ENCODE data around the gene MFSD6L. TPM values are rescaled to one million over a fixed set of nuclear protein-coding genes. Genes with fewer than 3 reads are reported as not detected.

MFSD6L gene
- total and polyA plus RNA-seq, 12 donors, result 0.06 to 0.24 (median 0.13) TPM; not detected in 7

GRCh38 chr17:8776881-8777280 is 22.3 kb downstream of the MFSD6L start:
- TF ChIP-seq POLR2A (IDR thresholded peaks at IDR 0.05) (no peak), CTCF (IDR thresholded peaks at IDR 0.05) (no peak)
- no peak for DNase-seq
- H3K36me3 ChIP-seq (replicated peaks in 1 of 2), result no peaks in the 10 kb centered on the region
- no peaks in the 10 kb centered on the region for H3K9me3 ChIP-seq (replicated peaks in 1 of 3)
- no peak overlapping the region for H3K27ac ChIP-seq
- no peaks in the 10 kb centered on the region for H3K27me3 ChIP-seq
- intact Hi-C loops (cut with DNase I), result no loop called here
- H3K4me3 ChIP-seq, result no peak overlapping the region
- 46 to 78% (median 52%) methylated on average over 1 of the region's 1 CpG for WGBS, 4 donors
- peaks cover 0 to 5% of the 10 kb centered on the region in 2 donors for H3K4me1 ChIP-seq (replicated peaks in 1 of 2)

- no peaks in the 10 kb centered on the region for H3K36me3 ChIP-seq (replicated peaks in 1 of 2)
- intact Hi-C loops (cut with DNase I), result no loop called here
- peaks cover 0 to 5% of the 10 kb centered on the region in 2 donors for H3K4me1 ChIP-seq (replicated peaks in 1 of 2)
- H3K9me3 ChIP-seq (replicated peaks in 1 of 3), result no peaks in the 10 kb centered on the region
- no peak overlapping the region for H3K27ac ChIP-seq
- no peak overlapping the region for H3K4me3 ChIP-seq
- H3K27me3 ChIP-seq, result no peaks in the 10 kb centered on the region
- TF ChIP-seq CTCF (IDR thresholded peaks at IDR 0.05) (no peak), POLR2A (IDR thresholded peaks at IDR 0.05) (no peak)
- no peak for DNase-seq
These were observed 22.9 kb downstream of the MFSD6L start for GRCh38 chr17:8776248-8776647.

- Histone ChIP-seq H3K4me3 (no peak overlapping the region), H3K27me3 (no peaks in the 10 kb centered on the region), H3K9me3 (replicated peaks in 1 of 3) (no peaks in the 10 kb centered on the region), H3K27ac (no peak overlapping the region), H3K36me3 (replicated peaks in 1 of 2) (no peaks in the 10 kb centered on the region), H3K4me1 (replicated peaks in 1 of 2) (no peaks in the 10 kb centered on the region)
- no peak for DNase-seq
- intact Hi-C loops (cut with DNase I), result no loop called here
- WGBS, 4 donors, result 69 to 78% (median 76%) methylated on average over 2 of the region's 2 CpGs
- no peak for TF ChIP-seq CTCF (IDR thresholded peaks at IDR 0.05)
- no peak for TF ChIP-seq POLR2A (IDR thresholded peaks at IDR 0.05)
These were observed 32.4 kb downstream of the MFSD6L start for GRCh38 chr17:8766731-8767130.

GRCh38 chr17:8762012-8762411 is 37.2 kb downstream of the MFSD6L start:
- no peak overlapping the region for H3K4me3 ChIP-seq
- 81 to 83% (median 83%) methylated on average over 8 of the region's 8 CpGs for WGBS, 4 donors
- H3K9me3 ChIP-seq (replicated peaks in 1 of 3), result no peaks in the 10 kb centered on the region
- H3K4me1 ChIP-seq (replicated peaks in 1 of 2), result no peaks in the 10 kb centered on the region
- TF ChIP-seq CTCF (IDR thresholded peaks at IDR 0.05) (no peak), POLR2A (IDR thresholded peaks at IDR 0.05) (no peak)
- intact Hi-C loops (cut with DNase I), result no loop called here
- no peaks in the 10 kb centered on the region for H3K36me3 ChIP-seq (replicated peaks in 1 of 2)
- no peak overlapping the region for H3K27ac ChIP-seq
- DNase-seq, result no peak
- H3K27me3 ChIP-seq, result no peaks in the 10 kb centered on the region

Measured in adrenal gland (tissue), 12 donors.